Ishikawa (cell line): ENCODE measurements around the gene CCDC149.

Experiments used
- CEBPB ChIP-seq: IDR thresholded peaks from 2 replicates; pipeline ENCODE4 v1.6.1; 2012
- CREB1 ChIP-seq: IDR thresholded peaks from 2 replicates; pipeline ENCODE4 v1.6.1; 2012; ENCODE audit warnings: low read depth
- EGR1 ChIP-seq: IDR thresholded peaks from 2 replicates; pipeline ENCODE4 v1.6.1; 2012
- EP300 ChIP-seq: IDR thresholded peaks from 2 replicates; pipeline ENCODE4 v1.6.1; 2012; ENCODE audit warnings: borderline replicate concordance
- FOXM1 ChIP-seq: IDR thresholded peaks from 2 replicates; pipeline ENCODE4 v1.6.1; 2012; ENCODE audit warnings: low read depth, borderline replicate concordance
- NFIC ChIP-seq: IDR thresholded peaks from 2 replicates; pipeline ENCODE4 v1.6.1; 2012
- RAD21 ChIP-seq: IDR thresholded peaks from 2 replicates; pipeline ENCODE4 v1.6.1; 2012; ENCODE audit warnings: low read depth
- TAF1 ChIP-seq: IDR thresholded peaks from 2 replicates; pipeline ENCODE4 v1.6.1; 2012; ENCODE audit warnings: low read depth, mild to moderate bottlenecking
- TCF12 ChIP-seq: IDR thresholded peaks from 2 replicates; pipeline ENCODE4 v1.6.1; 2012; ENCODE audit warnings: low read depth
- TEAD4 ChIP-seq: IDR thresholded peaks from 2 replicates; pipeline ENCODE4 v1.6.1; 2012
- YY1 ChIP-seq: IDR thresholded peaks from 2 replicates; pipeline ENCODE4 v1.6.1; 2012; ENCODE audit warnings: low read depth
- ZBTB7A ChIP-seq: IDR thresholded peaks from 2 replicates; pipeline ENCODE4 v1.6.1; 2012; ENCODE audit warnings: low read depth
- TF ChIP-seq, protein P1 (sequence below): IDR thresholded peaks from 2 replicates; pipeline ENCODE4 v1.6.1; 2012; ENCODE audit warnings: low read depth, mild to moderate bottlenecking
- TF ChIP-seq, protein P2 (sequence below): IDR thresholded peaks from 2 replicates; pipeline ENCODE4 v1.6.1; 2012
- TF ChIP-seq, protein P3 (sequence below): IDR thresholded peaks from 2 replicates; pipeline ENCODE4 v1.6.1; 2012

CCDC149 gene

DNA sequence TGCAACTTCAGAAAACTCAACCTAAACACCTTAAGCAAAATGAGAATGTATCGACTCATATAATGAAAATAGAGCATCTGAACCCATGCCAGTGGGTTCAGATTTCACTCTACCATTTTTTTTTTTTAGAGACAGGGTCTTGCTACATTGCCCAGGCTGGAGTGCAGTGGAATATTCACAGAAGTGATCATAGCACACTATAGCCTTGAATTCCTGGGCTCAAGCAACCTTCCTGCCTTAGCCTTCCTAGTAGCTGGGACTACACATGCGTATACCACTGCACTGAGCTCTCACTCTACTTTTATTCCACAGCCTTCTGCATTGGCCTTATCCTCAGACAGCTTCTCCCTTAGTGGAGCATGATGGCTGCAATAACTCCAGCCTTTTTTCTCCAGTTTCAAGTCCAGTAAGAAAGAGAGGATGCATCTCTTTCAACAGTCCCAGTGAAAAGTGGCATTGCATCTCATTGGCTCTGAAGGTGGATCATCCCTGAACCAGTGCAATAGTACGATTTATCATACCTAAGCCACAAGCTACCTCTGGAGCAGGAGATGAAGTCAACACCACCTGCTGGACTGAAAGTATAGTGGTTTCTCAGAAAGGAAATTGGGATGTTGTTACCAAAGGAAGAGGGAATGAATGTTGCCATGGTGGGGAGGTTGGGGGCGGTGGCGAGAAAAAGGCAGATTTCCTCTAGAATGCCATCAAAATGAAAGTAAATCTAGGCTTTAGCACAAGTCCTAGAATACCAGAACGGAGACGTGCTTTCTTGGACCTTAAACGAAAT, 119.4 kb downstream of the CCDC149 start:
- TF ChIP-seq TEAD4 (no peak), RAD21 (peak; percentile 37), CEBPB (no peak)

- TF ChIP-seq ZBTB7A (no peak), FOXM1 (no peak), NFIC (no peak), CEBPB (no peak), TEAD4 (no peak), EP300 (no peak), CREB1 (no peak), EGR1 (no peak), TCF12 (no peak), YY1 (no peak), TAF1 (no peak)
- TF ChIP-seq, protein P1, sequence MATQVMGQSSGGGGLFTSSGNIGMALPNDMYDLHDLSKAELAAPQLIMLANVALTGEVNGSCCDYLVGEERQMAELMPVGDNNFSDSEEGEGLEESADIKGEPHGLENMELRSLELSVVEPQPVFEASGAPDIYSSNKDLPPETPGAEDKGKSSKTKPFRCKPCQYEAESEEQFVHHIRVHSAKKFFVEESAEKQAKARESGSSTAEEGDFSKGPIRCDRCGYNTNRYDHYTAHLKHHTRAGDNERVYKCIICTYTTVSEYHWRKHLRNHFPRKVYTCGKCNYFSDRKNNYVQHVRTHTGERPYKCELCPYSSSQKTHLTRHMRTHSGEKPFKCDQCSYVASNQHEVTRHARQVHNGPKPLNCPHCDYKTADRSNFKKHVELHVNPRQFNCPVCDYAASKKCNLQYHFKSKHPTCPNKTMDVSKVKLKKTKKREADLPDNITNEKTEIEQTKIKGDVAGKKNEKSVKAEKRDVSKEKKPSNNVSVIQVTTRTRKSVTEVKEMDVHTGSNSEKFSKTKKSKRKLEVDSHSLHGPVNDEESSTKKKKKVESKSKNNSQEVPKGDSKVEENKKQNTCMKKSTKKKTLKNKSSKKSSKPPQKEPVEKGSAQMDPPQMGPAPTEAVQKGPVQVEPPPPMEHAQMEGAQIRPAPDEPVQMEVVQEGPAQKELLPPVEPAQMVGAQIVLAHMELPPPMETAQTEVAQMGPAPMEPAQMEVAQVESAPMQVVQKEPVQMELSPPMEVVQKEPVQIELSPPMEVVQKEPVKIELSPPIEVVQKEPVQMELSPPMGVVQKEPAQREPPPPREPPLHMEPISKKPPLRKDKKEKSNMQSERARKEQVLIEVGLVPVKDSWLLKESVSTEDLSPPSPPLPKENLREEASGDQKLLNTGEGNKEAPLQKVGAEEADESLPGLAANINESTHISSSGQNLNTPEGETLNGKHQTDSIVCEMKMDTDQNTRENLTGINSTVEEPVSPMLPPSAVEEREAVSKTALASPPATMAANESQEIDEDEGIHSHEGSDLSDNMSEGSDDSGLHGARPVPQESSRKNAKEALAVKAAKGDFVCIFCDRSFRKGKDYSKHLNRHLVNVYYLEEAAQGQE: no peak
- TF ChIP-seq, protein P2, sequence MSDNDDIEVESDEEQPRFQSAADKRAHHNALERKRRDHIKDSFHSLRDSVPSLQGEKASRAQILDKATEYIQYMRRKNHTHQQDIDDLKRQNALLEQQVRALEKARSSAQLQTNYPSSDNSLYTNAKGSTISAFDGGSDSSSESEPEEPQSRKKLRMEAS: no peak
These were observed 120.3 kb downstream of the CCDC149 start for GRCh38 chr4:24792552-24792951.

DNA sequence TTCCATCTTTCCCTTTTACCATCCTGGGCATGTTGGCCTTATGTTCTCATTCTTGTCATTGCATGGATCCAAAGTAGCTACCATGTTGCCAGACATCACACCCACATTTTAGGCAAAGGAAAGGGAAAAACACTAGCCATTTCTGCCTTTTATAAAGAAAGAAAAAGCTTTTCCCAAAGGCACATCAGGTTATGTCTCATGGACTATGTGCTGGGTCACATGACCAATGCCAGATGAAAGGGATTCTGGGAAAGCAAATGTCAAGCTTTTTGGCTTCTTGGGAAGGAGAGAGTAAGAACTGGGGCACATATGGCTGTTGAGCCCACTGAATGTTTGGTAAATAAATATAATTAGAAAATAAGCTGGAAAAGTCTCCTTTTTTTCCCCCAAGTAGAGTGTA, 121.8 kb downstream of the CCDC149 start:
- TF ChIP-seq, protein P1: no peak
- TF ChIP-seq, protein P2: no peak
- TF ChIP-seq, protein P3, sequence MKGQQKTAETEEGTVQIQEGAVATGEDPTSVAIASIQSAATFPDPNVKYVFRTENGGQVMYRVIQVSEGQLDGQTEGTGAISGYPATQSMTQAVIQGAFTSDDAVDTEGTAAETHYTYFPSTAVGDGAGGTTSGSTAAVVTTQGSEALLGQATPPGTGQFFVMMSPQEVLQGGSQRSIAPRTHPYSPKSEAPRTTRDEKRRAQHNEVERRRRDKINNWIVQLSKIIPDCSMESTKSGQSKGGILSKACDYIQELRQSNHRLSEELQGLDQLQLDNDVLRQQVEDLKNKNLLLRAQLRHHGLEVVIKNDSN: peak; percentile 50; the same call in 1 of the 2 replicates

GRCh38 chr4:24783506-24783905, 129.3 kb downstream of the CCDC149 start:
- TF ChIP-seq ZBTB7A (no peak), TCF12 (no peak), CEBPB (no peak), TAF1 (no peak), TEAD4 (no peak), RAD21 (no peak), YY1 (no peak), NFIC (no peak), FOXM1 (no peak), EP300 (no peak), CREB1 (no peak), EGR1 (no peak)
- TF ChIP-seq, protein P1: no peak
- TF ChIP-seq, protein P2: no peak
- TF ChIP-seq, protein P3: no peak
